AG04450 (cell line): Measurements from ENCODE around the gene VRK3. TPM values are rescaled to one million over a fixed set of nuclear protein-coding genes. Genes with fewer than 3 reads are reported as not detected.

Experiments used
- CTCF ChIA-PET: fragments of 300-600, 350-600 bp; formaldehyde crosslinking; extraction: SDS; loops from one replicate; lab custom pipeline; 2022; ENCODE audit warnings: antibody characterized with exemption, inconsistent platforms; lab: Charles Lee
- POLR2A ChIA-PET: fragments of 350-600 bp; formaldehyde crosslinking; extraction: SDS; loops from one replicate; lab custom pipeline; 2021; ENCODE audit warnings: antibody characterized with exemption, inconsistent platforms; lab: Yijun Ruan, JAX
- DNase-seq: peaks from one replicate; pipeline ENCODE4 v3.0.0-alpha.2; 2011; ENCODE audit warnings: low read depth, low spot score
- H3K27ac ChIP-seq: one replicate; pipeline ENCODE4 v1.5.1; 2012; ENCODE audit warnings: low read depth, low read length, control low read depth
- H3K27me3 ChIP-seq: one replicate; pipeline ENCODE4 v1.6.0; 2012; ENCODE audit warnings: low read length; ENCODE audit not compliant: control insufficient read depth, insufficient read depth
- H3K4me3 ChIP-seq: 2 replicates; pipeline ENCODE4 v1.5.1; 2011; ENCODE audit warnings: mild to moderate bottlenecking, low read depth, low read length, control low read depth
- H3K9me3 ChIP-seq: 2 replicates; pipeline ENCODE4 v1.5.1; 2012; ENCODE audit warnings: low read length; ENCODE audit not compliant: control insufficient read depth, insufficient read depth
- CTCF ChIP-seq: IDR thresholded peaks from 2 replicates; pipeline ENCODE4 v1.5.1; 2011; ENCODE audit warnings: low read depth, low read length, control low read depth, inconsistent platforms
- polyA plus RNA-seq: library from polyadenylated mRNA; depleted of rRNA; stranded (reverse); fragments of >200 nt; gene quantifications from 2 replicates; pipeline ENCODE4 v1.2.3, GENCODE V29; 2011

VRK3 gene
- polyA plus RNA-seq, 1 experiment: 22.5 TPM

GRCh38 chr19:49984491-49984890 lies 40.7 kb downstream of the VRK3 start:
- POLR2A ChIA-PET: no interaction called here
- Histone ChIP-seq H3K27me3 (no peaks in the 10 kb centered on the region), H3K4me3 (no peak overlapping the region), H3K27ac (no peak overlapping the region), H3K9me3 (no peaks in the 10 kb centered on the region; the same call in 1 of the 2 replicates)
- CTCF ChIA-PET: interaction anchor here (1.0 to 1.1 kb wide), 4 partner anchors 19 to 152 kb away, joined by 3 to 6 read pairs (median 5); no protein-coding TSS in a partner anchor
- DNase-seq: no peak
- TF ChIP-seq CTCF: no peak

GRCh38 chr19:49983645-49984229 lies 41.4 kb downstream of the VRK3 start:
- Histone ChIP-seq H3K9me3 (no peaks in the 10 kb centered on the region; the same call in 1 of the 2 replicates), H3K27ac (no peak overlapping the region), H3K4me3 (no peak overlapping the region), H3K27me3 (no peaks in the 10 kb centered on the region)
- ChIA-PET POLR2A (no interaction called here), CTCF (interaction anchor here (1.0 to 1.4 kb wide), 4 partner anchors 30 to 152 kb away, joined by 3 to 6 read pairs (median 6); no protein-coding TSS in a partner anchor)
- peak; percentile 80 for TF ChIP-seq CTCF
- DNase-seq: no peak

GRCh38 chr19:49981603-49982593 lies 43.3 kb downstream of the VRK3 start:
- Histone ChIP-seq H3K27me3 (no peaks in the 10 kb centered on the region), H3K9me3 (no peaks in the 10 kb centered on the region), H3K27ac (no peak overlapping the region), H3K4me3 (no peak overlapping the region)
- no peak for DNase-seq
- TF ChIP-seq CTCF: no peak
- POLR2A ChIA-PET: no interaction called here
- CTCF ChIA-PET: interaction anchor here (0.6 to 0.7 kb wide), 2 partner anchors 44 to 45 kb away, joined by 3 read pairs; no protein-coding TSS in a partner anchor

DNA sequence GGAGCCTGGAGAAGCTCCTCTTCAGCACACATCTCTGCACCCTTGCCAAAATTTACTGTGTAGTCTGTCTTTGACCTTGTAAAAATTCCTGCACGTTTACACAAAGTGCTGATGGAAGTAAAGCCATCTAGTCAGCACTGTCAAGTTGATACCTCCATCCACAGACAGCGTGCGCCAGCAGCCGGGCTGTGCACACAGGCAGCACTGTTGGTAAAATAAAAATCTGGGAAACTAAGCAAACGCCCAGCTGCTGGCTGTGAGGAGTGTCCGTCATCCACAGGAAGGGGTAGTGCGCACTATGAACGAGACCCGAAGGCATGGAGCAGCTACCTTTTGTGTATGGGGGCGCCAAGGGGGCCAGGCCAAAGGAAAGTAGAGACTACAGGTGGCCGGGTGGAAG lies 46.8 kb downstream of the VRK3 start:
- TF ChIP-seq CTCF: no peak
- ChIA-PET POLR2A (no interaction called here), CTCF (interaction anchor here (0.9 kb wide), 1 partner anchor 40 kb away, joined by 3 read pairs; no protein-coding TSS in a partner anchor)
- H3K27ac ChIP-seq: no peak overlapping the region
- no peaks in the 10 kb centered on the region for H3K9me3 ChIP-seq
- no peaks in the 10 kb centered on the region for H3K27me3 ChIP-seq
- no peak overlapping the region for H3K4me3 ChIP-seq
- no peak for DNase-seq
